ENCODE results near the gene BIN1. TPM values are rescaled to one million over a fixed set of nuclear protein-coding genes. Genes with fewer than 3 reads are reported as not detected.

BIN1 gene
- total RNA-seq, 1 experiment from 2014 or later: 31.8 TPM

GRCh38 chr2:127044165-127044718 lies 62.7 kb downstream of the BIN1 start:
- H3K79me2 ChIP-seq (ENCODE audit: insufficient read depth, low read length): no peaks in the 10 kb centered on the region
- H3K9me3 ChIP-seq (ENCODE audit: control insufficient read depth in 1 of 2, insufficient read depth in 1 of 2, low read depth in 1 of 2, low read length in 2 of 2): no peaks in the 10 kb centered on the region
- ATAC-seq: no peak
- no TSS peak for BruUV-seq (replicated peaks)
- CTCF ChIA-PET: no interaction called here
- H4K20me1 ChIP-seq (ENCODE audit: insufficient read depth): no peaks in the 10 kb centered on the region
- no peaks in the 10 kb centered on the region for H3K4me1 ChIP-seq (ENCODE audit: control insufficient read depth in 1 of 2, insufficient read depth in 2 of 2, low read length in 2 of 2)
- H2AFZ ChIP-seq (ENCODE audit: low read depth, low read length, poor library complexity, severe bottlenecking): no peak overlapping the region
- RAD21 ChIA-PET (ENCODE audit: low non-redundant PET in 1 of 2, low total read pairs in 2 of 2, uncharacterized antibody in 2 of 2, unreplicated experiment in 2 of 2): no interaction called here
- no peak overlapping the region for H3K4me2 ChIP-seq (ENCODE audit: low read length)
- no peak for TF ChIP-seq EGR1 (IDR thresholded peaks at IDR 0.05; ENCODE audit: low read depth)
- TF ChIP-seq ZBTB33 (IDR thresholded peaks at IDR 0.05; ENCODE audit: extremely low read depth, insufficient replicate concordance, low read length): no peak
- TF ChIP-seq YY1 (IDR thresholded peaks at IDR 0.05; ENCODE audit: extremely low read depth, insufficient replicate concordance, low read depth, low read length): no peak
- TF ChIP-seq RAD21 (IDR thresholded peaks at IDR 0.05; ENCODE audit: low read depth): no peak
- DNase-seq (ENCODE audit: low read depth, low spot score): no peak
- H3K9ac ChIP-seq (ENCODE audit: low read length): no peak overlapping the region
- no peaks in the 10 kb centered on the region for H3K36me3 ChIP-seq (ENCODE audit: control insufficient read depth in 1 of 2, insufficient read depth in 2 of 2, low read length in 2 of 2)
- no peak overlapping the region for H3K4me3 ChIP-seq (replicated peaks in 1 of 2; ENCODE audit: low read depth in 1 of 2, low read length in 2 of 2)
- no peaks in the 10 kb centered on the region for H3K27me3 ChIP-seq (ENCODE audit: insufficient read depth, low read length)
- no peaks in the 10 kb centered on the region for H3K9me2 ChIP-seq (ENCODE audit: insufficient read depth)
- POLR2A ChIA-PET: no interaction called here
- H3K27ac ChIP-seq (ENCODE audit: low read depth, low read length): no peak overlapping the region
- intact Hi-C loops (cut with micrococcal nuclease): no loop called here

- no peaks in the 10 kb centered on the region for H4K20me1 ChIP-seq (ENCODE audit: insufficient read depth)
- H3K79me2 ChIP-seq (ENCODE audit: insufficient read depth, low read length): no peaks in the 10 kb centered on the region
- H3K9me2 ChIP-seq (ENCODE audit: insufficient read depth): no peaks in the 10 kb centered on the region
- DNase-seq (ENCODE audit: low read depth, low spot score): no peak
- H3K4me1 ChIP-seq (ENCODE audit: control insufficient read depth in 1 of 2, insufficient read depth in 2 of 2, low read length in 2 of 2): no peaks in the 10 kb centered on the region
- RAD21 ChIA-PET (ENCODE audit: low non-redundant PET in 1 of 2, low total read pairs in 2 of 2, uncharacterized antibody in 2 of 2, unreplicated experiment in 2 of 2): interaction anchor here in 1 of 2 experiments (0.6 kb wide), 1 partner anchor 154 kb away, joined by 3 read pairs; no protein-coding TSS in a partner anchor
- no peak overlapping the region for H3K27ac ChIP-seq (ENCODE audit: low read depth, low read length)
- no peak overlapping the region for H3K4me3 ChIP-seq (replicated peaks in 1 of 2; ENCODE audit: low read depth in 1 of 2, low read length in 2 of 2)
- POLR2A ChIA-PET: no interaction called here
- CTCF ChIA-PET: no interaction called here
- no peak for TF ChIP-seq CEBPB (IDR thresholded peaks at IDR 0.05; ENCODE audit: low read depth)
- TF ChIP-seq ELF1 (IDR thresholded peaks at IDR 0.05; ENCODE audit: borderline replicate concordance, low read depth): no peak
- no peak for TF ChIP-seq FOSL1 (IDR thresholded peaks at IDR 0.05; ENCODE audit: low read depth)
- no peak for TF ChIP-seq ZBTB33 (IDR thresholded peaks at IDR 0.05; ENCODE audit: extremely low read depth, insufficient replicate concordance, low read length)
- no peak for TF ChIP-seq RAD21 (IDR thresholded peaks at IDR 0.05; ENCODE audit: low read depth)
- intact Hi-C loops (cut with micrococcal nuclease): no loop called here
- BruUV-seq (replicated peaks): no TSS peak
- H3K4me2 ChIP-seq (ENCODE audit: low read length): no peak overlapping the region
- no peak overlapping the region for H2AFZ ChIP-seq (ENCODE audit: low read depth, low read length, poor library complexity, severe bottlenecking)
- ATAC-seq: no peak
- no peaks in the 10 kb centered on the region for H3K9me3 ChIP-seq (ENCODE audit: control insufficient read depth in 1 of 2, insufficient read depth in 1 of 2, low read depth in 1 of 2, low read length in 2 of 2)
- H3K27me3 ChIP-seq (ENCODE audit: insufficient read depth, low read length): no peaks in the 10 kb centered on the region
- no peaks in the 10 kb centered on the region for H3K36me3 ChIP-seq (ENCODE audit: control insufficient read depth in 1 of 2, insufficient read depth in 2 of 2, low read length in 2 of 2)
- H3K9ac ChIP-seq (ENCODE audit: low read length): no peak overlapping the region
Measured at GRCh38 chr2:127043367-127044164, 63.4 kb downstream of the BIN1 start.
